HG03135 (cell line): ENCODE results near the gene SPEF2.

Source experiments
- ATAC-seq: cut with Tn5 transposase; IDR thresholded peaks from one replicate; pipeline ENCODE4 v1.9.1; 2021; ENCODE audit warnings: mild to moderate bottlenecking, moderate library complexity; ENCODE audit not compliant: unreplicated experiment

The SPEF2 gene

GRCh38 chr5:35776757-35777156, 159.1 kb downstream of the SPEF2 start:
- ATAC-seq = no peak

- ATAC-seq = no peak
Measured at GRCh38 chr5:35777358-35778087, 159.9 kb downstream of the SPEF2 start.

- ATAC-seq = no peak
Measured at GRCh38 chr5:35778259-35778769, 160.7 kb downstream of the SPEF2 start.

GRCh38 chr5:35780236-35780635, 162.6 kb downstream of the SPEF2 start:
- ATAC-seq = no peak

GRCh38 chr5:35781181-35781790, 163.6 kb downstream of the SPEF2 start:
- no peak for ATAC-seq

GRCh38 chr5:35783551-35783950, 165.9 kb downstream of the SPEF2 start:
- ATAC-seq = no peak

DNA sequence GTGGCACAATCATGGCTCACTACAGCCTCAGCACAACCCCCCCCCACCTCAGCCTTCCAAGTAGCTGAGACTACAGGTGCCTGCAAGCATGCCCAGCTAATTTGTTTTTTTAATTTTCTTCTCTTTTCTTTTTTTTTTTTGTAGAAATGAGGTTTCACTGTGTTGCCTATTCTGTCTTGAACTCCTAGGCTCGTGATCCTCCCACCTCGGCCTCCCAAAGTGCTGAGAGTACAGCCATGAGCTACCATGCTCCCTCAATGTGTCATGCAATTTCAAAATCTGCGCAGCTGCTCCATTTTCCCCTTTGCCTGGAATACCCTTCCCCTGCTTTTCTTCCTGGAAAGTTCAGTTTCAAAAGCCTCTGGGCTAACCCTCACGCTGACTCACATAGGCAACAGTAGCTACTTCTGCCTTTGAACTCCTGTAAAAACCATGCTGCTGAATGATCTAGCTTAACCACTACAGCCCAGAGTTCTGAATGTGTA, 168.0 kb downstream of the SPEF2 start:
- ATAC-seq = no peak

DNA sequence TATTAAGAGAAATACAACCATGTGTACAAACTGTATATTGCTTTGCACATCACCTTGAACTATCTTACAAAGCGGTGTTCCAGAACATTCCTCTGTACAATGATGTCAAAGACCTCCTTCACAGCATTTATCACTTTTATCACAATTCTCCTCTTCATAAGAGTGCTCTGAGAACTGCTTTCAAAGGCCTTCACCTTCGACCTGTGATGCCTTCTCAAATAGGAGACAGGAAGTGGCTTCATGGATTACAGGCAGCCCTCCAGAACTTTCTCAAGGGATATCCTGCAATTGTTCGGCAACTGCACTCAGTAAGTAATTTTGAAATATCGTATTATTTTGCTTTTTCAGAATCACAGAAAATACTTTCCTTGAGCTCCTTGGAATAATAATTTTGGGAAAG, 171.1 kb downstream of the SPEF2 start:
- no peak for ATAC-seq

GRCh38 chr5:35789732-35790456, 172.2 kb downstream of the SPEF2 start:
- no peak for ATAC-seq

DNA sequence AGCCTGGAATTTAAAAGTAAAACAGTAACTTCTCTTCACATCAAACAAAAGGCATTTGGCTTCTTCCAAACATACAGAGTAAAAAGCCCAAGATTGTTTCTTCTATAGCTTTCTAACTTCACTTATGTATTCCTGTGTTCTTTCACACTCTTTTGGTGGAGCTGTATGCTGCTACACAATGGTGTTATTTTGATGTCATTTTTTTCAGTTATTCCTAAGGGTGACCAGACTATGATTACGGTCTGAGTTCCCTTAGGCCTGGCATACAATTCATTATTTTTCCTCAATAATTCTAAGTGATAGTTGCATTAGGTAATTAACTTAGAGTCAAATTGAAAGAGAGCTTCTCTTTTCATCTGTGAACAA, 172.8 kb downstream of the SPEF2 start:
- no peak for ATAC-seq

GRCh38 chr5:35794328-35794619, 176.6 kb downstream of the SPEF2 start:
- no peak for ATAC-seq

- ATAC-seq = no peak
Measured at GRCh38 chr5:35794684-35795375, 177.2 kb downstream of the SPEF2 start.

GRCh38 chr5:35799181-35799580, 181.5 kb downstream of the SPEF2 start:
- no peak for ATAC-seq

DNA sequence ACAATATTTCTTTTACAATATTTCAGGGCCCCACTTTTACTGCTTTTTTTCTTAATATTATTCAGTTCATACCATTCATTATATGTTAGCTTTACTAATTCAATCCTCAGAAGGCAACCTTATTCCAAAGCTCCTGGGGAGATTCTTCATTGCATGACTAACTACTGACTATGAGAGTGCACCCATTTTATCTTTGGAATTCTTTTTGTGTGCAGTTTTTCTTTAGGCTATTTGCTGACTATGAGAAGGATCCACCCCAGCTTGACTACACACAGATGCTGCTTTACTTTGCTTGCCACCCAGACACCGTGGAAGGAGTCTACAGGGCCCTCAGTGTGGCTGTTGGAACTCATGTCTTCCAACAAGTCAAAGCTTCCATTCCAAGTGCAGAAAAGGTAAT, 182.1 kb downstream of the SPEF2 start:
- ATAC-seq = no peak

- ATAC-seq = no peak
Measured at GRCh38 chr5:35803191-35803651, 185.6 kb downstream of the SPEF2 start.

- no peak for ATAC-seq
Measured at GRCh38 chr5:35804201-35804653, 186.6 kb downstream of the SPEF2 start.

DNA sequence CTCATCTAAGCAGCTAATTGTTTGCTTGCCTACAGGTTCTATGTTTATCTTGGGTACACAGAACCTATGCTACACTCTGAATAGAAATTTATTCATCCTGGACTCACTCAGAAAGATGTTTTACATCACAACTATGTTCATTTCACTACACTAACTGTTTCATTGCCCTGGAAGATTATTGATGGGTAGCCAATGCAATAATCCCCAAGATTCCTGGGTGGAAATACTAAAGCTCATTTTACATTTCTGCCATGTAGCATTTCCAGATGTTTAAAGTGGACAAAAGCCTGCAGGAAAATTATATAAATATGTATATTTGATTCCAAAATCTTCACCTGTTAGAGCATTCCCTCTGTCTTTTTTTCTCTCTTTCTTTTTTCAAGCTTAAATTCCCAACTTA, 187.2 kb downstream of the SPEF2 start:
- ATAC-seq = no peak

DNA sequence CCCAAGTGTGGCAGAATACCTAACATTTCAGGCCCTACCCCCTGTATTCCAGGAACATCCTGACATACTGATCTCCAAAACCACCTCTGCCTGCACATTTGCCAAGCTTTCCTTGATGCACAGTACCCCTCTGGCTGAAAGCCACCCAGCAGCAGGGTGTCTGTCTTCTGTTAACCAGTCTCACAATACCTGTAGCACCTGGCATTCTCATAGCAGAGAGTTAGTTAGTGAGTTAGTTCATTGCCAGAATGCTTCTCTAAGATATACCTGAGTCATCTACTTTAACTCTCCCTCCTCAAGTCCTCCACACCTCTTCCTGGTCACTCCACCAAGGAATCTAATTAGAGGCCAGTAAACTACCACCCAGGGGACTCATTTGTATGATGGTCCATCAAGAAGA, 192.9 kb downstream of the SPEF2 start:
- ATAC-seq = no peak

DNA sequence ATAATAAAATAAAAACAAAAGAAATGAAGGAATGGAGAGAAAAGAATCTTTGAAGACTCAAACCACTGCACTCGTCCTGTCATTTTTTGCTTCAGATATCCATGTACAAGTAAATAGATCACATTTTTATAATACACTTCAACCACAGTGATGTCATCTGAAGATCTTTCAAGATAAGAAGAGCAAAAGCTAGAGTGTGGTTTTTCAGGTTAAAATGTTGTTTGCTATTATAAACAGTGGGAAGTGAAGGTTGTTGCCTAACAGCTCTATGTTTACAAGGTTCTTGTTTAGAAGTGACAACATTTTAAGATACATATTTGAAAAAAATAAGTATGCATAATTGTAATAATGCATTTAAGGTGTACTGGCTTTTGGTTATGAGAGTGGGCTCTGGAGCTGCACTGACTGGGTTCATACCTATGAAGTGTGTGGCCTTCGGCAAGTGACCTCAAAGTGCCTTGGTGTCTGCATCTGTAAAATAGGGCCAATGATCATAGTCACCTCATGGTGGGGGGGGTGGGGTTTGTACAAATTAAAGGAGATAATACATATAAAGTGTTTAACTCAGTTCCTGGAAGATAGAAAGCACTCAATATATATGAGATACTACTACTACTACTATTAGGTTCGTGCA, 193.6 kb downstream of the SPEF2 start:
- no peak for ATAC-seq

DNA sequence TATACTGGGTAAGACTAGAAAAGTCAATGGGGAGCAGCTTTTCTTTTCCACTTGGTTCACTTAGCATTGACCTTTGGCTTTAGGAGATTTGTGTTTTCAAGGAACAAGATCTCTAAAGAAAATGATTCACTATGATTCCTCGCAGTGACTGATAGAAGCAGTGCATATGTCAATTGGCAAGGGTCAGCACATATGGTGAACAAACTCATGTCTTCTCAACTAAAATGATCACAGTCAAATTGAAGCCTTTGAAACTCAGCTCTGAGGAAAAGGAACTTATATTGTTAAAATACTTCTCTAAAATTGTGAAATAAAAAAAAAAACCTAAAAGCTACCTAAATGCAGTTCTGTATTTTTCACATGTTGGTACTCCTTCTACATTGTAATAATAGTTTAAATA, 195.9 kb downstream of the SPEF2 start:
- ATAC-seq = no peak
